ENCODE measurements around the gene B4GALT4.
A peak's percentile ranks its signal among the peaks of the same experiment; 100 is the strongest.

The B4GALT4 gene

DNA sequence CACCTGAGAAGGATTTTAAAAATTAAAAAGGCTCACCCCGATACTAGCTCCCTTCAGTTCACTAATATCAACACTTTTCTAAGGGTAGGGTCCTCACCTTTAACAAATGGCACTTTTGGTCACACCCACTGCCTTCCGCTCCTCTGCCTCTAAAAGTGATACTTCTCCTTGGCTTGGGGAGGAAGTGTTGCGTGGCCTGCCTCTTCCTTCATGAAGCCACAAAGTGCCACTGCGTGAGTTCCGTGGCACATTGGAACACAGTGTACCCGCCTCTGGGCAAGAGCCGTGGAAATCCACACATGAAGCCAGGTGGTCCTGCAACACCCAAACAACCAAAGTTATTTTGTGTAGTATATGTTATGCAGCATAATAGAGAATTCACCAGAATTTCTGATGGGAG is 3.9 kb downstream of the B4GALT4 start:
- DNase-seq = peak; percentile 37

DNA sequence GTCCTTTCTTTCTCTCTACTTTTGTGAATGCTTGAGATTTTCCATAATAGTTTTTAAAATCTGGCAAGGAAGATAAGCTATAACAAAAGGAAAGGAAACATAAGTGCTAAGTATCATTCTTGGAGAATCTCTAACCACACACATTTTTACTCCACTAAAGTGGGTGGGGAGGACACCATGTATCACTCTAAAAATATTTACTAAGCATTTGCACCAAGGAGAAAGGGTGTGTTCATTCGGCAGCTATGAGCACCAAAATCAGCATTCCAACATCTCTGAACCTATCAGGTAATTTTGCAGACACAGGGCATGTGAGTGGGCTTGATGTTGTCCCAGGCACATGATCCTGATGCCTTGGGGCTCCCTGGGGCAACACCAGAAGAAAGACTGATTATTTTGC is 5.5 kb downstream of the B4GALT4 start:
- DNase-seq = no peak

DNA sequence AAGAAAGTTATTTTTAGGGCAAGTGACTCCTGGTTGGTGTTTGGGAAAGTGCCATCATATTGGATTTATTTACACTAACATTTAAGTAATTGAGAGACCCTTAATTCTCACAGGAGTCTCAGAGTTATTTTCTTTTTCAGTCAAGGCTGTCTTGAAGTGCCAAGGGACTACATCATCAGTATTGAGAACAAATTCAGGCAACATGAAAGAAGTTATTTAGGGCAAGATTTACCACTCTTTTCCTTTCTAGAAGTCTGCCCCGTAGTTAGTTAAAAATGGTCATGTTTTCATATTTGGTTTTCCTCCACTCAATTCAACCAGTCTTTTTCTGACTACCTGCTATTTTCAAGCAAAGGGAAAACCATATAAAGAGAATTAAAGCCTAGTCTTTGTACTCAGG is 6.1 kb downstream of the B4GALT4 start:
- DNase-seq = no peak

DNA sequence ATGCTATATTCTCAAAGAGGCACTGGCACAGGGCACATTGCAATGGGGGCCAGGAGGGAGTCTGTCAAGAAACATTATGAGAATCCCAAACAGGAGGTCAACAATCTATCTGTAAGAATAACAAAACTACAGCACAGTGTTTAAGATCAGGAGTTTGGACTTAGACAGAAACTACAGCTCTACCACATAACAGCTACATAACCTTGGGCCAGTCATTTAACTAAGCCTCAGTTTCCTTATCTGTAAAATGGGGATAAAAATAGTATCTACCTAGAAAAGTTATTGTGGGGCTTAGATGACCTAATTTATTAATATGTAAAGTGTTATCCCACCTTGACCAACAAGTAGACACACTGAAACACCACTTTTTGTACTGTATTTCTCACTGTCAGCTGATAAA is 9.9 kb downstream of the B4GALT4 start:
- DNase-seq = no peak

DNA sequence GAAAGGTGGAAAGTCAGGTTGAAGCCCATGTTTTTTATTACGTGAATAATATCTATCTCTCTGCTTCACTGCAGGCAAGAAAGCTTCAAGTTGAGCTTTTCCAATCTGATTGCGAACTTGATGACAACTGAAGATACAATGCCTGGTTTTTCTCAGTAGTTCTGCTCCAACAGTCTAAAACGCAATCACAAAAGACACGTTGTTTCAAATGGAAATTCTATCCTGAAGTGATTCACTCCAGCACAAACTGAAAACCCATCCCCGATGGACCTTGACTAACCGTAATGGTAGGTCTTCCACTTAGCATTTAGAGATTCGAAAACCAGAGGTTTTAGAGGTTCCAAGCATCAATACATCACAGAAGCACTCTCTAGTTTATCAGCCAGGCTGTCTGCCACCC is 10.6 kb downstream of the B4GALT4 start:
- DNase-seq = no peak

DNA sequence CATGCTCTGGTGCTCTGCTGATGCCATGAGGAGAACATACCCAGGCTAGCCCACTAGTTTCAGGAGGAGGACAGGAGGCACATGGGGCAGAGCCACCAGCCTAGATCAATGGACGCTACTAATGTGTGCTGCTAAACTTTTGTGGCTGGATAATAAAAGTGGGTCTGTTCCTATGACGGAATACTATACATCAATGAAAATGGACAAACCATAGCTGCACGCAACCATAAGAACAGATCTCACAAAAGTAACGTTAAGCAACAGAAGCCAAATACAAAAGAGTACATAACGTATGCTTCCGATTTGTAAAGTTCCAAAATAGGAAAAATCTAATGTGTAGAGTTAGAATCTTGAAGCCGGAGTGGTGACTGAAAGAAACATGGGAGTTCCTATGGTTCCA is 11.5 kb downstream of the B4GALT4 start:
- DNase-seq = no peak

DNA sequence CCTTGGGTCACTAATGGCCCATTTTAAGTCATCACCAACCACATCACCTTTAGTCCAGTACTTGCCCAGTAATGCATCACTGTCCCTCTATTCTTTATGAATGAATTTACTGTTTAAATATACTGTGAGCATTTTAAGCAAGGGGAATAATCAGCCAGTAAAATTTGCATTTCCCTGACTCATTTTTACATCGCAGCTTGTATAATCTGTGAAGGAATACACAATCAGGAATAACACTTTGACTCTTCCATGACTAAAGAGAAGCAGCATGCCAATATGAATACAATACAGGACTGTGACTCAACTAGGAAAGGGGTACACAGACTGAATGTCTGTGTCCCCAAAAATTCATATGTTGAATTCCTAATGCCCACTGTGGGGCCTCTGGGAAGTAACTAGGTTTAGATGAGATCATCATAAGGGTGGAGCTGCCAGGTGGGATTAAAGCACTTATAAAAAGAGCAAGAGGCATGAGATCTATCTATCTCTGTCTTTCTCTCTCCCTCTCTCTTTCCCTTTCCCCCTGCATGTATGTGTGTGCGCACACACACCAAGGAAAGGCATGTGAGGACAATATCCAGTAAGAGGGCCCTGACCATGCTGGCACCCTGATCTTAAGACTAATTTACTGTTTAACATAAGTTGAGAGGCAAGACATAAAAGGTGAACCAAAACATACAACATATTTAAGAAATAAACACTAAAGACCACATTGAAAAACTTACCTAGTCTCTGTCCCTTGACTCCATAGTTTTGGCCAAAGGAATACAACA is 12.1 kb downstream of the B4GALT4 start:
- DNase-seq = no peak

DNA sequence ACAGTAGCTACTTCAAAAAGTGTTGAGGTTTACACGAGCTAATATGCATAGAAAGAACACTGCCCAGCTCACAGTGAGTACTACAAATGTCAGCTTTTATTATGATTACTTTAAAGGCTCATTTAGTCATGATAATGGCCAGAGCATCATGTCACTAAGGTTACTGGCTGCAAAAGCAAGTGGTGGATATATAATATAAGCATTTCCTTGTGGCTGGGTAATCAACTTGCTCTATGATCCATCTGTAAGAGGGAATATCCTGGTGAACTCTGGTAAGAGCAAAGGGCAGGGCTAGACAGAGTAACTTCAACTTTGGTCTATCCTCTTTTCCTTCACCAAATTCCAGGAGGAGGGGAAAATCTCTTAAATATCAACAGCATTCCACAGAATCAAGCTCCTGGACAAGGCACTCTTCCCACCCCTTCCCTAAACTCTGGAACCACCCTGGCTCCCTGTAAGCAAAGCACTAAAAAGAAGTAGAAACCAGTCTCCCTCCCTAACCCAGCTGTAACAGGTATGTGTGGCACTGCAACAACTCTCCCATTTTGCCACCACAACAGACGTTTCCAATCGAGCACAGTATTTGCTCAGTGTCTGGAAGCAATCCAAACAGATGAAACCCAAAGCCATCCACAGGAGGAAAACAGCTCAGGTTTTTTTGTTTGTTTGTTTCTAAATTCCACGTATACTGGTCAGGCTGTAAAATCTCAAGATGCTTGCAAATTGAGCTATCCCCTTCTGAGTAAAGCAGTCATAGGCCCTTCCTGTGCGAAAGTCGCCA is 13.4 kb downstream of the B4GALT4 start:
- no peak for DNase-seq

DNA sequence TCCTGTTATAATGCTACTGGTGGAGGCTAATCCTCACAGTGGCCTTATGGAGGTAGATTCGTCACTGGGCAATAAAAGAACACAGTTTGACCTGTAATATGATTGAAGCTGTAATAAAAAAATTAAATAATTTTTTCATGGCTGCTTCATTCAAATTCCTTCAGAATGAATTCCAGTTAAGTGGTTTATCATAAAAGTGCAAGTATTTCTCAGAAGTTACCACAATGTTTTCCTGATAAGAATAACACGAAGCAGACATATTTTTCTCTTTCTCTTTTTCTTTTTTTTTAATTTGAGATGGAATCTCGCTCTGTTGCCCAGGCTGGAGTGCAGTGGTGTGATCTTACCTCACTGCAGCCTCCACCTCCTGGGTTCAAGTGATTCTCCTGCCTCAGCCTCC is 15.6 kb downstream of the B4GALT4 start:
- DNase-seq = no peak

DNA sequence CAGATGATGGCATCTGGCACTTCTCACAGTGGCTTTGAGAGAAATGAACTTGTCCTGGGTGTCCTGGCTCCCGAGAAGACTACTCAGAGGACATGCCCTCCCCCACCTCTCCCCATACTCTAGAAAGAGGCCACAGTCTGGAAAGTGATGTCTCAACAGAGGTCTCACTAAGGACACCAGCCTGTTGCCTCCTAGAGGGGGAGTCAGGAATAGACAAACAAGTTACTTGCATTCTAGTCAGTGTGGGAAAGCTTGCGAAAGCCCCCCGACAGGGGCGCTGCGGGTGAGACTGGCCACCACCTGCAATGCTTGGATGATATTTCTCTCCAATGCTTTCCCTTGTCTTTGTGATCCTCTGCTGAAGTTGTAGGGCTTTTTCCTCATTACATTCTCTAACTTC is 17.2 kb downstream of the B4GALT4 start:
- no peak for DNase-seq

DNA sequence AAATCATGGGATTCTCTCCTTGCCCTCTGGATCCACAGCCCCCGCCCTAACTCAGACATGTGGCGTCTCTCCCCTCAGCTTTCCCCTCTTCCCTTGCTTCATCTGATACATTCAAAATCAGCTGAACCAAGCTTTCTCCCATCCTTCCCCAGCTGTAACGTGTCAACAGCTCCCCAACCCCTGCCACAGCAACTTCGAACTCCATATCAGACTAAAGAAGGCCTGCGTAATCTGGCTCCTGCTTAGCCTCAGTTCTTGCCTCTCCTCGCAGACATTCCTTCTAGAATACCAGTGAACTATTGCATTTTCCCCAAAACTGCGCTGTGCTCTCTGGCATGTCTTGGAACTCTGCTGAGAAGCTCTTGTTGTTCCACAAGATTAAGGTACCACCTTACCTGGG is 18.3 kb downstream of the B4GALT4 start:
- DNase-seq = no peak

DNA sequence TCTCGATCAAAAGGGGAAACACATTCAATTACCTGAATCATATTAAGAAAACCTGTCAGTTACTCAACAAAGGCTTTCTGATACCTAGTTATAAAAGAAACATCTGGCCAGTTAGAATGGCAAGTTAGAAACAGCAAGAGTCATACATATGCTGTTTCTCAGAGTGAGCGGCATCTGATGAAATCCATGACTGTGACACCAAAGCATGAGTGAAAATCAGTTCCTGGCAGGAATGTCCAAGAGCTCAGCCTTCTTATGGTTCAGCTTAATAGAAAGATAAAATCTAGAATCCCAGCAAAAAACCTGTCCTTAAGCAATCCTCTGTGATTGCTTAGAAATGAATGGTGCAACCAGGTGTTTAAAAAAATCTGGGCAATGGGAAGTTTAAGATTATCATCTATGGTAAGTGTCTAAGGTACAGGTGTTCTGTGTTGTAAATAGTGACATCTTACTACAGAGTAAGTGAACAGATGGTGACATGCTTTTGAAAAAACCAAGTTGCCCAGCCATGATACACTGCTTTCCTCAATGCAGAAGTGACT is 18.8 kb downstream of the B4GALT4 start:
- DNase-seq = no peak

DNA sequence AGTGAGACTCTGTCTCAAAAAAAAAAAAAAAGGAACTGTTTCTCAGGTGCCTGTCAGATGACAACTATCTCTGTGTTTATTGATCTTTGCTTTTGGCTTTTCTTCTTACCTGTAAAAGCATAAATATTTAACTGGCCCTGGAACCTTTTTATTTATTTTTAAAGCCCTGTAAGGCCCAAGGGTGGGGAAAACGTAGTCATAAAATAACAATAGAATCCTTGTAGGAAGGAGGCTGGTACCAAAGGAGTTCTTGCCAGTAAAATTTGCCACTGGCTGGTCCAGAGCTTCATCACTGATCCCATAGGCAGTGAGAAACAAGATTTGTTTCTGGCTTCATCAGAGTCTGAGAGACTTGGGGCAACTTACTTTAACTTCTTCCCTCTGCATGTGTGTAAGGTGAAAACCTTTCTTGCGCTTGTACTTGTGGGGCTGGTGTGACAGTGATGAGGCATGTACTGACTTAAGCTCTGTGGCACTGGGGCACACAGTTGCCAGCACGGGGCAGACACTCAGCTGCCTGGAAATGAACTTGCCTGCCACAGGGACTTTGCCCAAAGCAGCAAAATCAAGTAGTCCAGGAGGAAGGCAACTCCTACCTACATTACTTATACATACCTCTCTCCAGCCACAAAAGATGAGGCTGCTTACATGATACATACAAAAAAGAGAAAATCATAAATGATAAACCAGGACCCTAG is 19.6 kb downstream of the B4GALT4 start:
- DNase-seq = no peak

DNA sequence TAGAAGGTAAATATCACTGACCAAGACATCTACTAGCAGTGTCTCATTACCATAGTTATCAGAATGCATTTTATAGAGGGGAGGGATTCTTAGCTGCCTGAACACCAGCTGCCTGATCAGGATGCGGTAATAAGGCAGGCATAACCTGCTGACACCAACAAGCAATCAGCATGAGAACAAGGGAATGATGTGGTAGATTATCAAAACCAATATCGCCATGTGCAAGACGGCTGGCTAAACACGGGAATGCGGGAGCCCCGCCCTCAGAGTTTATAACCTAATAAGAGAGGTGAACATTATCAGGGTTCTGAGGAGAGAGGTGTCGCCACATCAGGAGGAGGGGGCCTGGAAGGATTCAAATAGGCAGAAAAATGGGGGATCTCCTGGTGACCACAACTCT is 20.5 kb downstream of the B4GALT4 start:
- no peak for DNase-seq

DNA sequence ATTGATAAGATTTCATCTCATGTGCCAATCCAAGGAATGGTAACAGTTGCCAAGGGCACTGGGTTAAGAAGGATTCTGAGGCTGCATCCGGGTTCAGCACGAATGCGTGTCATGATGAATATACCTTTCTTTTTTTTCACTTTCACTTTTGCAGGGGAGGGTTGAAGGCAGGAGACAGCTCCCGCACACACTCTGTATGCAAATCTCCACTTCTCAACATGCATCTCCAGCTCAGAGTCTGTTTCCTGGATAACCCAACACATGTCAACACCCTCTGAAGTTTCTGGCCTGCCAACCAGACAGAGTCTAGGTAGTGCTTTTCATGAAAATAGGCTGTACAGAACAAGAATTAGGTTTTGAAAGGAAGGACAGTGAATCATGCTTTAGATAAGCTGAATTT is 21.6 kb downstream of the B4GALT4 start:
- no peak for DNase-seq

DNA sequence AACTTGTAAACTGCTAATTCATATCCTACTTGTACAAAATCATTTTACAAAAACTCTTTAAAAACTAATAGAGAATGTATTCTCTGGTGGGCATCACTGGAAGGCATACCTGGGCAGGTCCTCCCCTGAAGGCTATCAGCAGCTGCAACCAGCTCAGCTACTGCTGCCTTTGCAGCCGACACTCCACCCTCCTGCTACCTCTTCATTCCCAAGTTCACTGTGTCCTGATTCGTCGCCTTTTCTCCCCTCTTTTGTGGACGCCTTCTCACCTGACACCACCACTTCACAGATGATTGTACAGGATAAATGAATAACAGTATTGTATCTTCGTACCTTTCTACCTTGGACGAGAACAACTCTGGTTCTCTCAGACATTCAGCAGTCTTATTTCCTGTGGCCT is 28.9 kb downstream of the B4GALT4 start:
- no peak for DNase-seq

DNA sequence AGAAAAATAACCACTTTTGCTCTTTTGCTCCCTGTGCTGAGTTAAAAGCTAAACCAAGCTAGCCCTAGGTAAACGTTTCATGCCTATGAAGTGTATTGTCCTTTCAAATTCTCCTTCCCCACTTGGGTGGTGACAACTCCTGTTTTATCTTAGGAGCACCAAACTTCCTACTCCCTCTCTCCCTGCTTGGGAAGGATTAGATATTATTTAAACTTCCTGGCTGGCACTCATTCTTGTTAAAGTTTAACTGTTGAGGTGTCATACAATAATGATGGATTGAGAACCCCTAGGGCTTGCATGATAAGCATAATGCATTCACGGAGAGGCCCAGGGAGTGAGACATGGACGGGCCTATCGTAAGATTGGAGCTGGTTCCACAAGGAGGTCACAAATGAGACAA is 29.5 kb downstream of the B4GALT4 start:
- no peak for DNase-seq

DNA sequence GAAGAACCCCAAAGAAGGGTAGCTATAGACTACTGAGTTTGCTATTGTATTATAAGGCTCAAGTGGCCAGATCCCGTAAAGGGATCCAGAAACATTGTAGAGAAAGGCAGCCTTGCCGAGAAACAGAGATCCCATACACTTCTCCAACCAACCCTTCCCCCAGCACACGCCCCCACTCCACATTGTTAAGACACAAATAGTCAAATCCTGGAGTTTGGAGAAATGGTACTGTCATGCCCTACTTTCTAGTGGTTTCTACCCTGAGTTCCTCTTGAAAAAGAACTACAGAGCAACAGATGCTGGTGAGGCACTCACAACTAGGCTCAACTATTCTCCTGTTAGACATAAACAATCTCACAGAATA is 33.2 kb downstream of the B4GALT4 start:
- DNase-seq = no peak

DNA sequence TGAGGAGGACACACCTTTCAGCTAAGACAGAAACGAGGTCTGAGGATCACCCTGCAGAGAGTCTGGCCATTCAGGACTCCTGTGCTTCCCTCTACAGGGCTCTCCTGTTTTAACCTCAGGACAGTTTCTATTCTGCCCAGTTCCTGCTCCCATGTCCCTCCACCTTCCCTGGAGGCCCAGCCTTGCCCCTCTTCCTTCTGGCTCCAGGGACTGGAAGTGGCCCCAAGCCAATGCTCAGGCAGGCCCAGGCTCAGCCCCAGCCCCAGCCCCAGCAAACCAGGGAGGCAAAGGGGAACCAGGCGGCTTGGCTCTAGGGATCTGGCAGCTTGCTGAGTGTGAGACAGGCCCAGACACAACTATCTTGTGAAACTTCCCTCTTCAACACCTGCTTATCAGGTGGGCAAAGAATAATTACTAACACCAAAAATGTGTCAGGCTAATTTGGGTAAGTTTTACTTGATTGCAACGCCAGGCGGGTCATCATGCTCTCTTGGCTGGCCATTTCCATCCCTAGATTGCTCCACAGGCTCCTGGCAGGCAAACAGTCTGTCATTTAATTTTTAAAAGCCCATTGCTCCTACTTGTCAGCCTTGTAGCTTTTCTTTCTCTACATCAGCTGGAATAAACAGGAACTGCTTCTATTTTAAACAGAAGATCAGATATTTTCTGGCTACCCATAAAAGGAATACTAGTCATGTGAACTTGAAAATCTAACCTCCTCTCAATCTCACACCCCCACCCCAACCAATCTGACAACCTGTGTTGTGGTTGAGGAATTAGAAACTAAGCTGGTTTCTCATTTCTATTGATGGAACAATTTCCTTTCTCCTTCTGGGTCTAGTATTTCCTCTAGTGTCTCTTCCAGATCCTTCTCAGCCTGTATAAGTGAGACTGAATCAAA is 33.8 kb downstream of the B4GALT4 start:
- DNase-seq = no peak

DNA sequence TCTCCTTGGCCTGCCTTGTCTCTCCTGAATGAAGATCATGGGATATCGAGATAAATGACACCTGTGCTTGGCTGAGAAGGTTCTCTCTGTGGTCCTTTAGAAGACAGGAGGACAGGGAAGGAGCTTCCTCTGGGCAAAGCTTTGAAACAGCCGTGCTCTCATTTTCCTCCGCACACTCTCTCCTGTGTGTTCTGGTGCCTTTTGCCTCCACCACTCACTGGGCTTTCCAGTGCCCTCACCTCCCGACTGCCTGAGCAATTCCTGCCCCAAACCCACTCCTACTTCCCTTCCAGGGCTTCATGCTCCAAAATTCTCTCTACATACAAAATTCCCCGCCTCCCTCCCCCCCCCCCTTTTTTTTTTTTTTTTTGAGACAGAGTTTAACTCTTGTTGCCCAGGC is 35.0 kb downstream of the B4GALT4 start:
- DNase-seq = no peak

DNA sequence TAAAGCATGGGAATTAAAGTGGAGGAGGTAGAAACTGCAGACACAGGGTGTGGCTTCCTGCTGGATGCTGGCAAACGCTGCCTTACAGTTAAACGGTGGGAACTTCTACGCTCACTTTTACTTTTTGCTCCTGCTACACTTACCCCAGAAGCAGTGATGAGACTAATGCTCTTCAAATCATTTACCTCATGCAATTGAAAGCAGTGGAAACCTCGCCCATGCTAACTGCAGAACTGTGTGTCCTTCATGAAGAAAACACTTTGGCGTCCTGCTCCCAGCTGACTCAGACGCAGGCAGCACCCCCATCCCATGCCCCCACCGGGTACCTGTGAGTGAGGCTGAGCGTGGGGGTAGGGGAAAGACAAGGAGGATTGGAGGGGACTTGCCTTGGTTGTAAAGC is 35.5 kb downstream of the B4GALT4 start:
- DNase-seq = no peak

DNA sequence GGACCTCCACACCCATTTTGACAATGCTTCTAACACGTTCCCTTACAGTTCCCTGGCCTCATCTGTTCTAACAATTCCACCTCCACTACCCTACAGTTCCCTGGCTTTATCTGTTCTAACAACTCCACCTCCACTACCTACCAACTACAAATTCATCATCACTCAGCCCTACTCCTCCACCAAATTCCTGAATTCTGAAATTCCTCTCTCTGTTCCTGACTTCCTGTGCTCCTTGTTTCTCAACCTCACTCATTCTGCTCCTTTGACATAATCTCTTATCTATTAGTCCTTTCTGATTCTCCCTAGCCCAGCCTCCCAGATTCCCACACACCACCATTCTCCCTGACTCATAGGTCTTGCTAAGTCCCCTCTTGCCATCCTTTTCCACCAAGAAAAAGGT is 44.8 kb downstream of the B4GALT4 start:
- no peak for DNase-seq

DNA sequence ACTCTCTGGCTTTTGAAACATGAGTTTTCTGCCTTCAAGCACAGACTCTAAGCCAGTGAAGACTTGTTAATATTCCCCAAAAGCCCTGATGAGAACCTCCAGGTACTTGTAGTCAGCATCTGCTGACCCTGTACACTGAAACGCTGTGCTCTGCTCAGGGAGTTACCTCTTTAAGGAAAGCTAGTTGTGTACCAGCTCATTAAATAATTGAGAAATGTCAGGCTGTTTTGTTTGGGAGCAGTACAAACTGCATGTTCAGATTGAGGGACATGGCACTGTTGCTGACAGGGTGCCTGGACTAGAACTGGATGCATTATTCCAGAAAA is 45.6 kb downstream of the B4GALT4 start:
- no peak for DNase-seq

Data from MV-4-11 (cell line).